HEK293T (cell line): ENCODE measurements around the gene PAX7.

Source experiments
- ARNT ChIP-seq: fragments of 450-650 bp; IDR thresholded peaks from 2 replicates; pipeline ENCODE4 v1.6.1; 2017; ENCODE audit warnings: mild to moderate bottlenecking
- BHLHE40 ChIP-seq: fragments of 450-650 bp; IDR thresholded peaks from 2 replicates; pipeline ENCODE4 v1.6.1; 2016; ENCODE audit warnings: mild to moderate bottlenecking, moderate library complexity, borderline replicate concordance
- ELF4 ChIP-seq: fragments of 450-650 bp; IDR thresholded peaks from 2 replicates; pipeline ENCODE4 v1.6.1; 2017; ENCODE audit warnings: antibody characterized with exemption
- FOXA1 ChIP-seq: fragments of 450-650 bp; IDR thresholded peaks from 2 replicates; pipeline ENCODE4 v1.6.1; 2016; ENCODE audit warnings: mild to moderate bottlenecking
- FOXK2 ChIP-seq: fragments of 450-650 bp; IDR thresholded peaks from 2 replicates; pipeline ENCODE4 v1.6.1; 2016; ENCODE audit warnings: mild to moderate bottlenecking
- HDGF ChIP-seq: fragments of 450-650 bp; IDR thresholded peaks from 2 replicates; pipeline ENCODE4 v1.6.1; 2017; ENCODE audit warnings: antibody characterized with exemption, borderline replicate concordance
- LEF1 ChIP-seq: fragments of 450-650 bp; IDR thresholded peaks from 2 replicates; pipeline ENCODE4 v1.6.1; 2017; ENCODE audit warnings: mild to moderate bottlenecking, borderline replicate concordance
- SP1 ChIP-seq: fragments of 450-650 bp; IDR thresholded peaks from 2 replicates; pipeline ENCODE4 v1.6.1; 2017
- SUZ12 ChIP-seq: fragments of 450-650 bp; IDR thresholded peaks from 2 replicates; pipeline ENCODE4 v1.6.1; 2016; ENCODE audit warnings: mild to moderate bottlenecking
- TARDBP ChIP-seq: fragments of 450-650 bp; IDR thresholded peaks from 2 replicates; pipeline ENCODE4 v1.6.1; 2016
- ZNF384 ChIP-seq: fragments of 450-650 bp; IDR thresholded peaks from 2 replicates; pipeline ENCODE4 v1.6.1; 2016
- TF ChIP-seq, protein P1 (sequence below): fragments of 450-650 bp; IDR thresholded peaks from 2 replicates; pipeline ENCODE4 v1.6.1; 2016

DNA sequence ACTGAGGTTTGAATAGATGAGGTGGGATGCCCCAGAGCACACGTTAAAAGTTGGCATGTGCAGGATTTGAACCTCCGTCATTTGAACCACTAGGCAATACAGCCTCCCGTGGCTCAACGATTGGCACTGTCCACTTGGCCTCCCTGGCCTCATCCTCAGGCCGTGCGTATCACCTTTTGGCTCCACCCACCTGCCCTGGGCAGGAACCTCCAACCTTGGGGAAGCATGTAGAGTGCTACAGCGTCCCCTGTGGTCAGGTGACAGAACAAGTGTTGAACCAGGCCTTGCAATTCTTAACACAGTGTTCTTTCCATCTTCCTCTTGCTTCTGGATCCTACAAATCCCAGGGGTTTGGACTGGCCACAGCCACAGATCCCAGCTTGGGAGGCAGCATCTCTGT lies 112.6 kb downstream of the PAX7 start:
- TF ChIP-seq SUZ12 (no peak), ELF4 (no peak), FOXA1 (no peak), BHLHE40 (no peak), LEF1 (no peak), FOXK2 (no peak), TARDBP (no peak), ZNF384 (no peak), SP1 (no peak), ARNT (no peak), HDGF (no peak)
- TF ChIP-seq, protein P1, sequence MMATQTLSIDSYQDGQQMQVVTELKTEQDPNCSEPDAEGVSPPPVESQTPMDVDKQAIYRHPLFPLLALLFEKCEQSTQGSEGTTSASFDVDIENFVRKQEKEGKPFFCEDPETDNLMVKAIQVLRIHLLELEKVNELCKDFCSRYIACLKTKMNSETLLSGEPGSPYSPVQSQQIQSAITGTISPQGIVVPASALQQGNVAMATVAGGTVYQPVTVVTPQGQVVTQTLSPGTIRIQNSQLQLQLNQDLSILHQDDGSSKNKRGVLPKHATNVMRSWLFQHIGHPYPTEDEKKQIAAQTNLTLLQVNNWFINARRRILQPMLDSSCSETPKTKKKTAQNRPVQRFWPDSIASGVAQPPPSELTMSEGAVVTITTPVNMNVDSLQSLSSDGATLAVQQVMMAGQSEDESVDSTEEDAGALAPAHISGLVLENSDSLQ = no peak
